Heart right ventricle (tissue), 16 donors: ENCODE data around the gene ZDHHC7. TPM values are rescaled to one million over a fixed set of nuclear protein-coding genes. Genes with fewer than 3 reads are reported as not detected.

Source experiments
- ATAC-seq, 8 donors: fragments of 200-7000 bp; cut with Tn5 transposase; one replicate each; pipeline ENCODE4 v1.9.1; 2020; ENCODE audit warnings: mild to moderate bottlenecking in 8 of 8, moderate library complexity in 8 of 8, moderate number of reproducible peaks in 1 of 8
- DNase-seq, 2 donors: peaks; one replicate each; pipeline ENCODE4 v3.0.0-alpha.2; 2020
- H3K27ac ChIP-seq, 10 donors: fragments of 200-600 bp; sonication (generic) in 2 of 10; one replicate each; pipeline versions ENCODE4 v1.5.0 to v1.8.0; 2020 to 2022; ENCODE audit warnings: mild to moderate bottlenecking in 3 of 10
- H3K27me3 ChIP-seq, 7 donors: fragments of 200-600 bp; one replicate each; pipeline ENCODE4 v1.8.0; 2021 to 2022; ENCODE audit warnings: mild to moderate bottlenecking in 2 of 7
- H3K36me3 ChIP-seq, 9 donors: fragments of 200-600 bp; sonication (generic) in 1 of 9; one replicate each; pipeline versions ENCODE4 v1.5.0 to v1.8.0; 2020 to 2022; ENCODE audit warnings: mild to moderate bottlenecking in 2 of 9
- H3K4me1 ChIP-seq, 9 donors: fragments of 200-600 bp; sonication (generic) in 1 of 9; one replicate each; pipeline versions ENCODE4 v1.5.0 to v1.8.0; 2020 to 2022; ENCODE audit warnings: mild to moderate bottlenecking in 4 of 9
- H3K4me3 ChIP-seq, 10 donors: fragments of 200-600 bp; sonication (generic) in 2 of 10; one replicate each; pipeline versions ENCODE4 v1.5.0 to v1.8.0; 2020 to 2022; ENCODE audit warnings: mild to moderate bottlenecking in 7 of 10, moderate library complexity in 2 of 10
- H3K9me3 ChIP-seq, 11 donors: fragments of 200-600 bp in 10 of 11; sonication (generic) in 2 of 11; one replicate each; pipeline versions ENCODE4 v1.5.0 to v1.8.0; 2013 to 2022; ENCODE audit warnings: mild to moderate bottlenecking in 2 of 11, control low read depth in 1 of 11, moderate library complexity in 1 of 11
- CTCF ChIP-seq, 9 donors: fragments of 200-600 bp; sonication (generic) in 2 of 9; IDR thresholded peaks; one replicate each; pipeline versions ENCODE4 v1.5.0 to v1.8.0; 2021 to 2022; ENCODE audit warnings: antibody characterized with exemption in 9 of 9, mild to moderate bottlenecking in 5 of 9, moderate library complexity in 1 of 9
- WGBS, 2 donors: extraction: QIAGEN DNeasy Blood & Tissue Kit; methylation state at CpG; one replicate each; pipeline ENCODE4 v1.1.7; 2013; ENCODE audit warnings: inconsistent platforms in 1 of 2; 5-methylcytosine and 5-hydroxymethylcytosine counted together
- intact Hi-C, 10 donors: fragments of 100-400 bp; cut with DNase I; formaldehyde crosslinking; loops; one replicate each; pipeline versions ENCODE4 v1.11.1 to v1.14.2; 2022
- polyA plus RNA-seq, 2 donors: library from polyadenylated mRNA; stranded (reverse); fragments of 200-250 nt; gene quantifications; one replicate each; pipeline ENCODE4 v1.2.3, GENCODE V29; 2013
- total RNA-seq, 10 donors: library from RNA; stranded (reverse); fragmentation: NEBNext Ultra II Directional in 3 of 10; extraction: Animal tissue kit (Norgen Biotek cat#: 25700) in 3 of 10; gene quantifications; one replicate each; pipeline versions ENCODE4 v1.2.1 to v1.2.4, GENCODE V29; 2021 to 2023
- donor health status: Arrhythmogenic right ventricular cardiomyopathy.
- donor health status: ischemic (EF 13 %, LVEDD 7.1; RV severe dilation, severe dysfunction).
- donor health status: healthy with polysubstance abuse.
- donor health status: DM: no; HTN: yes; CAD: no.
- donor health status: DM: no; HTN: no; CAD: no.
- donor health status: ischemic (EF 25% LVEDD 6.9; RV normal size, moderate dysfunction).
- donor health status: ischemic (EF 25% LVEDD 5.7; RV mildly dilated, moderate dysfunction).
- donor health status: healthy.
- donor health status: DM: yes; HTN: yes; CAD: no.
- donor health status: Ischemic cardiomyopathy.
- donor health status: ischemic (EF 35%, LVEDD 5.7; RV mildly dilated, moderate dysfunction).
- donor health status: nonischemic (EF 11% LVEDD 7.7; RV severe dilation, severe dysfunction).
- donor health status: DM: yes; HTN: yes; CAD: no.
- donor health status: PGD.
- donor health status: ischemic (EF 29% LVEDD 5.4; RV normal size, mild dysfunction).
- donor health status: nonischemic (EF 23%, LVEDD 6.1; RV moderate dilation, normal function).

ZDHHC7 gene
- total and polyA plus RNA-seq, 12 donors, result 15.1 to 55.5 (median 41.8) TPM

- H3K4me3 ChIP-seq, result no peak overlapping the region
- peaks cover 12 to 53% (median 34%) of the 10 kb centered on the region in 9 donors for H3K4me1 ChIP-seq
- peaks cover 0 to 3% (median 0%) of the 10 kb centered on the region in 11 donors for H3K9me3 ChIP-seq
- no peak for TF ChIP-seq CTCF (IDR thresholded peaks at IDR 0.05)
- intact Hi-C loops, result no loop called here
- no peaks in the 10 kb centered on the region for H3K27me3 ChIP-seq
- H3K36me3 ChIP-seq, result no peaks in the 10 kb centered on the region
- no peak for DNase-seq
- WGBS, 2 donors, result 85 to 92% methylated on average over 4 of the region's 4 CpGs
- ATAC-seq, result no peak
- peak overlapping the region in 1 of 10 donors; percentile 92 for H3K27ac ChIP-seq
Measured at GRCh38 chr16:84931107-84931494, 80.2 kb downstream of the ZDHHC7 start.

GRCh38 chr16:84930298-84931106 lies 80.8 kb downstream of the ZDHHC7 start:
- ATAC-seq (no peak), DNase-seq (no peak)
- intact Hi-C loops, result no loop called here
- H3K27ac ChIP-seq, result peak overlapping the region in 6 of 10 donors; percentile 26 to 86 (median 65)
- no peak for TF ChIP-seq CTCF (IDR thresholded peaks at IDR 0.05)
- no peaks in the 10 kb centered on the region for H3K27me3 ChIP-seq
- no peaks in the 10 kb centered on the region for H3K36me3 ChIP-seq
- H3K4me1 ChIP-seq, result peaks cover 12 to 56% (median 34%) of the 10 kb centered on the region in 9 donors
- H3K9me3 ChIP-seq, result peaks cover 0 to 3% (median 0%) of the 10 kb centered on the region in 11 donors
- no peak overlapping the region for H3K4me3 ChIP-seq
- 80 to 85% methylated on average over 8 of the region's 8 CpGs for WGBS, 2 donors

GRCh38 chr16:84929421-84930297 lies 81.7 kb downstream of the ZDHHC7 start:
- WGBS, 2 donors, result 69 to 76% methylated on average over 36 of the region's 36 CpGs

More at GRCh38 chr16:84929421-84930297, 81.7 kb downstream of the ZDHHC7 start:
- Histone ChIP-seq H3K4me1 (peaks cover 12 to 64% (median 38%) of the 10 kb centered on the region in 9 donors), H3K27ac (peak overlapping the region in 9 of 10 donors; percentile 10 to 86 (median 68)), H3K36me3 (no peaks in the 10 kb centered on the region), H3K27me3 (no peaks in the 10 kb centered on the region), H3K4me3 (no peak overlapping the region), H3K9me3 (peaks cover 0 to 3% (median 0%) of the 10 kb centered on the region in 11 donors)
- no peak for DNase-seq
- ATAC-seq, result no peak
- intact Hi-C loops, result loop anchor here in 4 of 10 donors (5.0 kb wide), 2 partner anchors 33 to 43 kb away; no protein-coding TSS in a partner anchor
- no peak for TF ChIP-seq CTCF (IDR thresholded peaks at IDR 0.05)
